ENCODE data around the gene PSIP1.
"Not testable (repeated sequence)": the region's sequence is repeated elsewhere in the genome, so short reads cannot be mapped to it uniquely, and the experiment has no call there.

The PSIP1 gene

GRCh38 chr9:15501803-15502202 lies 9.0 kb downstream of the PSIP1 start:
- DNase-seq = no peak

GRCh38 chr9:15501179-15501578 lies 9.6 kb downstream of the PSIP1 start:
- no peak for DNase-seq

- DNase-seq = no peak
Observed at GRCh38 chr9:15499139-15499538, 11.6 kb downstream of the PSIP1 start.

GRCh38 chr9:15498246-15498995 lies 12.3 kb downstream of the PSIP1 start:
- no peak for DNase-seq

- no peak for DNase-seq
Observed at GRCh38 chr9:15492485-15493150, 18.2 kb downstream of the PSIP1 start.

GRCh38 chr9:15491950-15492349 lies 18.8 kb downstream of the PSIP1 start:
- DNase-seq = no peak

GRCh38 chr9:15485836-15486666 lies 24.7 kb downstream of the PSIP1 start:
- DNase-seq = no peak

GRCh38 chr9:15484802-15485201 lies 26.0 kb downstream of the PSIP1 start:
- DNase-seq = no peak

GRCh38 chr9:15482146-15482545 lies 28.6 kb downstream of the PSIP1 start:
- no peak for DNase-seq

- no peak for DNase-seq
Observed at GRCh38 chr9:15480028-15480427, 30.7 kb downstream of the PSIP1 start.

GRCh38 chr9:15475923-15476536 lies 34.7 kb downstream of the PSIP1 start:
- DNase-seq = no peak

GRCh38 chr9:15469862-15470261 lies 40.9 kb downstream of the PSIP1 start:
- no peak for DNase-seq

GRCh38 chr9:15469406-15469805 lies 41.4 kb downstream of the PSIP1 start:
- DNase-seq = no peak

- DNase-seq = no peak
Observed at GRCh38 chr9:15468145-15468544, 42.6 kb downstream of the PSIP1 start.

- DNase-seq = no peak
Observed at GRCh38 chr9:15461601-15462000, 49.2 kb downstream of the PSIP1 start.

- no peak for DNase-seq
Observed at GRCh38 chr9:15461056-15461455, 49.7 kb downstream of the PSIP1 start.

- no peak for DNase-seq
Observed at GRCh38 chr9:15453956-15454355, 56.8 kb downstream of the PSIP1 start.

GRCh38 chr9:15444141-15444540 lies 66.6 kb downstream of the PSIP1 start:
- no peak for DNase-seq

- DNase-seq = not testable (repeated sequence)
Observed at GRCh38 chr9:15442264-15442663, 68.5 kb downstream of the PSIP1 start.

GRCh38 chr9:15441841-15442240 lies 68.9 kb downstream of the PSIP1 start:
- not testable (repeated sequence) for DNase-seq

GRCh38 chr9:15438891-15439290 lies 71.9 kb downstream of the PSIP1 start:
- DNase-seq = no peak

GRCh38 chr9:15433661-15434060 lies 77.1 kb downstream of the PSIP1 start:
- no peak for DNase-seq

GRCh38 chr9:15433191-15433590 lies 77.6 kb downstream of the PSIP1 start:
- DNase-seq = no peak

Measured in central memory CD4-positive, alpha-beta T cell (primary cell).